ENCODE results near the gene CDK6.
A peak's percentile ranks its signal among the peaks of the same experiment; 100 is the strongest.
"Not testable (repeated sequence)": the region's sequence is repeated elsewhere in the genome, so short reads cannot be mapped to it uniquely, and the experiment has no call there.

CDK6 gene

GRCh38 chr7:92784935-92785334 is 51.4 kb downstream of the CDK6 start:
- no peak for DNase-seq

GRCh38 chr7:92783260-92784201 is 52.8 kb downstream of the CDK6 start:
- DNase-seq, result no peak

GRCh38 chr7:92782855-92783254 is 53.5 kb downstream of the CDK6 start:
- no peak for DNase-seq

GRCh38 chr7:92782236-92782635 is 54.1 kb downstream of the CDK6 start:
- no peak for DNase-seq

GRCh38 chr7:92781117-92781720 is 55.2 kb downstream of the CDK6 start:
- DNase-seq, result no peak

- no peak for DNase-seq
Observed at GRCh38 chr7:92778972-92779371, 57.4 kb downstream of the CDK6 start.

- DNase-seq, result no peak
Observed at GRCh38 chr7:92777993-92778392, 58.4 kb downstream of the CDK6 start.

- no peak for DNase-seq
Observed at GRCh38 chr7:92773808-92774207, 62.6 kb downstream of the CDK6 start.

GRCh38 chr7:92769844-92770243 is 66.5 kb downstream of the CDK6 start:
- no peak for DNase-seq

GRCh38 chr7:92769394-92769699 is 67.0 kb downstream of the CDK6 start:
- no peak for DNase-seq

- peak; percentile 85 for DNase-seq
Observed at GRCh38 chr7:92768501-92769393, 67.6 kb downstream of the CDK6 start.

GRCh38 chr7:92767437-92767836 is 68.9 kb downstream of the CDK6 start:
- DNase-seq, result no peak

GRCh38 chr7:92766461-92767003 is 69.8 kb downstream of the CDK6 start:
- no peak for DNase-seq

GRCh38 chr7:92765725-92766124 is 70.6 kb downstream of the CDK6 start:
- DNase-seq, result no peak

- DNase-seq, result peak; percentile 64
Observed at GRCh38 chr7:92763636-92764423, 72.5 kb downstream of the CDK6 start.

GRCh38 chr7:92762851-92763250 is 73.5 kb downstream of the CDK6 start:
- no peak for DNase-seq

GRCh38 chr7:92761391-92762097 is 74.8 kb downstream of the CDK6 start:
- DNase-seq, result no peak

GRCh38 chr7:92758796-92759431 is 77.5 kb downstream of the CDK6 start:
- no peak for DNase-seq

- DNase-seq, result not testable (repeated sequence)
Observed at GRCh38 chr7:92757311-92757910, 79.0 kb downstream of the CDK6 start.

GRCh38 chr7:92755680-92756079 is 80.7 kb downstream of the CDK6 start:
- DNase-seq, result no peak
